Osteoblast (primary cell): ENCODE data around the gene SPAG8. TPM values are rescaled to one million over a fixed set of nuclear protein-coding genes. Genes with fewer than 3 reads are reported as not detected.

ENCODE experiments used
- DNase-seq: peaks from one replicate; pipeline ENCODE4 v3.0.0; 2011; ENCODE audit warnings: low spot score, mixed read lengths; ENCODE audit not compliant: insufficient read length; ENCODE audit errors: missing footprints
- H2AFZ ChIP-seq: 2 replicates; pipeline ENCODE4 v1.6.0; 2011; ENCODE audit warnings: mild to moderate bottlenecking, low read length
- H3K27ac ChIP-seq: 2 replicates; pipeline ENCODE4 v1.5.1; 2011; ENCODE audit warnings: mild to moderate bottlenecking, low read depth, low read length, moderate library complexity
- H3K27me3 ChIP-seq: 2 replicates; pipeline ENCODE4 v1.6.0; 2012; ENCODE audit warnings: mild to moderate bottlenecking, control low read depth, inconsistent platforms, low read length, moderate library complexity; ENCODE audit not compliant: insufficient read depth
- H3K36me3 ChIP-seq: 2 replicates; pipeline ENCODE4 v1.5.1; 2011; ENCODE audit warnings: mild to moderate bottlenecking, low read length, control low read depth, moderate library complexity; ENCODE audit not compliant: insufficient read depth
- H3K4me1 ChIP-seq: 2 replicates; pipeline ENCODE4 v1.5.1; 2011; ENCODE audit warnings: mild to moderate bottlenecking, low read length, control low read depth, moderate library complexity; ENCODE audit not compliant: insufficient read depth
- H3K4me2 ChIP-seq: 2 replicates; pipeline ENCODE4 v1.6.0; 2011; ENCODE audit warnings: mild to moderate bottlenecking, low read length; ENCODE audit not compliant: insufficient read depth
- H3K4me3 ChIP-seq: fragments of 200-600 bp; sonication (generic); 3 replicates; pipeline ENCODE4 v1.5.1; 2012; ENCODE audit warnings: mild to moderate bottlenecking, low read length, inconsistent platforms; ENCODE audit not compliant: insufficient read depth
- H3K79me2 ChIP-seq: 2 replicates; pipeline ENCODE4 v1.6.0; 2012; ENCODE audit warnings: mild to moderate bottlenecking, low read length, control low read depth, inconsistent platforms; ENCODE audit not compliant: insufficient read depth
- H3K9me3 ChIP-seq: 2 replicates; pipeline ENCODE4 v1.5.1; 2011; ENCODE audit warnings: low read depth, low read length, control low read depth
- H4K20me1 ChIP-seq: 2 replicates; pipeline ENCODE4 v1.6.0; 2012; ENCODE audit warnings: mild to moderate bottlenecking, low read length, control low read depth; ENCODE audit not compliant: insufficient read depth
- total RNA-seq: library from RNA; depleted of rRNA; stranded (reverse); fragments of >200 nt; gene quantifications from 2 replicates; pipeline ENCODE4 v1.2.3, GENCODE V29; 2012
- TF ChIP-seq, protein P1 (sequence below): IDR thresholded peaks from 2 replicates; pipeline ENCODE4 v1.5.1; 2011; ENCODE audit warnings: mild to moderate bottlenecking, low read depth, low read length, moderate library complexity; ENCODE audit errors: extremely low read depth

The SPAG8 gene
- total RNA-seq, 1 donor = 2.2 TPM

DNA sequence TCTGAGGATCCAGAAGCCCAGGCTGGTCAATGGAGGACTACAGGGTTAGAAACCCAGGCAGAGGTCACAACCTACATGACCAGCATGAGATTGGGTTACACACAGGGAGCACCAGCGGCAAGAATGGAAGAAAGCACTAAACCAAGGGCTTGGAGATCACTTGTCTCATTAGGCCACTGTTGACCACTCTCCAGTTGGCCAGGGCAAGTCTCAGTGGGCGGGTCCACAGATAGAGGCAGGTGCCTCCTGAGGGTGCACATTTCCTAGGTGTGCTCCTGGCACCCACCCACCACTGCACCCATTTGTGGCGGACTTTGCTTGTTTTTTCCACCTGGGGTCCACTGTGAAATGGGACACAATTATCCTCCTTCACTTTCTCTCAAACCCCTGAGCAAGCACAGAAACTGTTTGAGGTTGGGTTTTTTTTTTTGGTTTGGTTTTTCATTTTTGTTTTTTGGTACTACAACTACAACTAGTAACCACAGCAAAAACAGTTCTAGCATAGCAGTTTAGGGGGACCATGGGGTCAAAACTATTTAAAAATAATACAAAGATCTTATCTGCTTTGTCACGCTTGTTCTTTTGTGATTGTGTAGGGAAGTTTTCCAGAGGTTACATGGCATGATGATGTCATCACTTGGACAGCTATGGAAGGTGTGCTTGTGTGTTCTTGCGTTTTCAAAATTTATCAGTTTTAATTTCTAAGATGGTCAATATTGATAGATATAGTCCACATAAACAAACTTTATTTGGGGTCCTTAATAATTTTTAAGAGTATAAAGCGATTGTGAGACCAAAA, 14.6 kb downstream of the SPAG8 start:
- H3K4me3 ChIP-seq = no peak overlapping the region
- no peak overlapping the region for H3K27ac ChIP-seq
- H2AFZ ChIP-seq = no peak overlapping the region
- TF ChIP-seq, protein P1, sequence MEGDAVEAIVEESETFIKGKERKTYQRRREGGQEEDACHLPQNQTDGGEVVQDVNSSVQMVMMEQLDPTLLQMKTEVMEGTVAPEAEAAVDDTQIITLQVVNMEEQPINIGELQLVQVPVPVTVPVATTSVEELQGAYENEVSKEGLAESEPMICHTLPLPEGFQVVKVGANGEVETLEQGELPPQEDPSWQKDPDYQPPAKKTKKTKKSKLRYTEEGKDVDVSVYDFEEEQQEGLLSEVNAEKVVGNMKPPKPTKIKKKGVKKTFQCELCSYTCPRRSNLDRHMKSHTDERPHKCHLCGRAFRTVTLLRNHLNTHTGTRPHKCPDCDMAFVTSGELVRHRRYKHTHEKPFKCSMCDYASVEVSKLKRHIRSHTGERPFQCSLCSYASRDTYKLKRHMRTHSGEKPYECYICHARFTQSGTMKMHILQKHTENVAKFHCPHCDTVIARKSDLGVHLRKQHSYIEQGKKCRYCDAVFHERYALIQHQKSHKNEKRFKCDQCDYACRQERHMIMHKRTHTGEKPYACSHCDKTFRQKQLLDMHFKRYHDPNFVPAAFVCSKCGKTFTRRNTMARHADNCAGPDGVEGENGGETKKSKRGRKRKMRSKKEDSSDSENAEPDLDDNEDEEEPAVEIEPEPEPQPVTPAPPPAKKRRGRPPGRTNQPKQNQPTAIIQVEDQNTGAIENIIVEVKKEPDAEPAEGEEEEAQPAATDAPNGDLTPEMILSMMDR = no peak
- H3K9me3 ChIP-seq = no peaks in the 10 kb centered on the region
- peaks cover 32% of the 10 kb centered on the region for H3K36me3 ChIP-seq
- DNase-seq = peak; percentile 86
- peaks cover 36% of the 10 kb centered on the region for H3K4me1 ChIP-seq
- no peak overlapping the region for H3K4me2 ChIP-seq
- H4K20me1 ChIP-seq = no peaks in the 10 kb centered on the region
- H3K27me3 ChIP-seq = no peaks in the 10 kb centered on the region
- peaks cover 49% of the 10 kb centered on the region for H3K79me2 ChIP-seq

DNA sequence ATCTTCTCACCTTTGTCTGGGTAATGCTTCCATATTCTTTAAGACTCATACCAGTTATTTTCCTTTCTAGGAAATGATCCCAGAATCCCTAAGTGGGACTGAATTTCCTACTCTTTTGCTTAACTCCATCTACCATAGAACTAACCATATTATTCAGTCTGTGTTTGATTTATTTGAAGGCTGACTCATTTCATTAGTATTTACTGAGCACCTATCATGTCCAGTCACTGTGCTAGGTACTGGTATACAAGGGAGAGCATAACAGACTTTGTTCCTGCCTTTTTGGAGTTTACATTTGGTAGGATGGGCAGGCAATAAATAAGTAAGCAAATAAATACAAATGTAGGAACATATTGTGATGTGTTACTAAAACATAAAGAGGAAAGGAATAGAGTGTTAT, 16.4 kb downstream of the SPAG8 start:
- H3K4me1 ChIP-seq = peaks cover 44% of the 10 kb centered on the region
- no peaks in the 10 kb centered on the region for H3K27me3 ChIP-seq
- H2AFZ ChIP-seq = no peak overlapping the region

DNA sequence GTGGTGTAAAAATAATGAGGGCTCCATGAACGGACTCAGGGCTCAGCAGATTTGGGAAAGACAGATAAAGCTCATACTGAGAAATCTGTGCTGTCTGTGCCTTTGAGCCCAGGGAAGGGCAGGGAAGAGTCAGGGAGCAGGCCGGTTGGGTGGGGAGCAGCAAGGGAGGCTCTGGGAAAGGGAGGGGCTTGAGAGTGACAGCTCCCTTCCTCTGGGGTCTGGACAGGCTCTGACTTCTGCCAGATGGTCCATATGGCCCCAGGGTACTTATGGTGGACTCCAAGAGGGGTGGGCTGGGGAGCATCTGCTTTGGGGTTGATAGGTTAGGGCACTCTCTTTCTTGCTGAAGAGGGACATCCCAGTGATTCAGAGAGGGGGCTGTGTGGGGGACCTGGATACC, 18.6 kb downstream of the SPAG8 start:
- peak overlapping the region; percentile 3 for H2AFZ ChIP-seq
- H3K4me2 ChIP-seq = peak overlapping the region; percentile 78
- H3K79me2 ChIP-seq = peaks cover 53% of the 10 kb centered on the region
- peak; percentile 86 for DNase-seq
- no peaks in the 10 kb centered on the region for H4K20me1 ChIP-seq
- peaks cover 44% of the 10 kb centered on the region for H3K4me1 ChIP-seq
- H3K4me3 ChIP-seq = peak overlapping the region; percentile 74
- no peaks in the 10 kb centered on the region for H3K27me3 ChIP-seq
- no peaks in the 10 kb centered on the region for H3K36me3 ChIP-seq
- no peak overlapping the region for H3K27ac ChIP-seq
- TF ChIP-seq, protein P1 = no peak
- no peaks in the 10 kb centered on the region for H3K9me3 ChIP-seq

More for the DNA sequence above, 16.4 kb downstream of the SPAG8 start:
- no peaks in the 10 kb centered on the region for H3K9me3 ChIP-seq
- H4K20me1 ChIP-seq = no peaks in the 10 kb centered on the region
- peaks cover 53% of the 10 kb centered on the region for H3K79me2 ChIP-seq
- H3K4me3 ChIP-seq = no peak overlapping the region
- H3K36me3 ChIP-seq = peaks cover 15% of the 10 kb centered on the region
- TF ChIP-seq, protein P1 = no peak
- no peak overlapping the region for H3K4me2 ChIP-seq
- no peak overlapping the region for H3K27ac ChIP-seq
- DNase-seq = no peak

DNA sequence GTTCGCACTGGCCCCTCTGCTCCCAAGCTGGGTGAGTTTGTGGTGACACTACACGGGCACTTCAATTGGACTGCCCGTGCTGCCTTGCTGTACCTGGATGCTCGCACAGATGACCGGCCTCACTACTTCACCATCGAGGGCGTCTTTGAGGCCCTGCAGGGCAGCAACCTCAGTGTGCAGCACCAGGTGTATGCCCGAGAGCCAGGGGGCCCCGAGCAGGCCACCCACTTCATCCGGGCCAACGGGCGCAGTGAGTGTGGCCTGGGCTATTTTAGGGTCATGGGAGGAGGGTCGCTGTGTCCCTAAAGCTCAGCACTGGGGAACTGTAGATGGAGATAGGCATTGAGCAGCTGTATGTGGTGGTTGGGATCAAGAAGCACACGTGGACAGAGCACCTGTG, 19.2 kb downstream of the SPAG8 start:
- DNase-seq = no peak
- Histone ChIP-seq H3K4me1 (peaks cover 42% of the 10 kb centered on the region), H2AFZ (peak overlapping the region; percentile 3), H4K20me1 (no peaks in the 10 kb centered on the region), H3K27me3 (no peaks in the 10 kb centered on the region), H3K36me3 (no peaks in the 10 kb centered on the region), H3K27ac (no peak overlapping the region), H3K4me2 (peak overlapping the region; percentile 78), H3K9me3 (no peaks in the 10 kb centered on the region), H3K79me2 (peaks cover 53% of the 10 kb centered on the region), H3K4me3 (peak overlapping the region; percentile 74)
- TF ChIP-seq, protein P1 = no peak
